ENCODE results near the gene PRM1. TPM values are rescaled to one million over a fixed set of nuclear protein-coding genes. Genes with fewer than 3 reads are reported as not detected.

Gene PRM1
- total RNA-seq, 2 experiments from 2014 or later, result not detected

DNA sequence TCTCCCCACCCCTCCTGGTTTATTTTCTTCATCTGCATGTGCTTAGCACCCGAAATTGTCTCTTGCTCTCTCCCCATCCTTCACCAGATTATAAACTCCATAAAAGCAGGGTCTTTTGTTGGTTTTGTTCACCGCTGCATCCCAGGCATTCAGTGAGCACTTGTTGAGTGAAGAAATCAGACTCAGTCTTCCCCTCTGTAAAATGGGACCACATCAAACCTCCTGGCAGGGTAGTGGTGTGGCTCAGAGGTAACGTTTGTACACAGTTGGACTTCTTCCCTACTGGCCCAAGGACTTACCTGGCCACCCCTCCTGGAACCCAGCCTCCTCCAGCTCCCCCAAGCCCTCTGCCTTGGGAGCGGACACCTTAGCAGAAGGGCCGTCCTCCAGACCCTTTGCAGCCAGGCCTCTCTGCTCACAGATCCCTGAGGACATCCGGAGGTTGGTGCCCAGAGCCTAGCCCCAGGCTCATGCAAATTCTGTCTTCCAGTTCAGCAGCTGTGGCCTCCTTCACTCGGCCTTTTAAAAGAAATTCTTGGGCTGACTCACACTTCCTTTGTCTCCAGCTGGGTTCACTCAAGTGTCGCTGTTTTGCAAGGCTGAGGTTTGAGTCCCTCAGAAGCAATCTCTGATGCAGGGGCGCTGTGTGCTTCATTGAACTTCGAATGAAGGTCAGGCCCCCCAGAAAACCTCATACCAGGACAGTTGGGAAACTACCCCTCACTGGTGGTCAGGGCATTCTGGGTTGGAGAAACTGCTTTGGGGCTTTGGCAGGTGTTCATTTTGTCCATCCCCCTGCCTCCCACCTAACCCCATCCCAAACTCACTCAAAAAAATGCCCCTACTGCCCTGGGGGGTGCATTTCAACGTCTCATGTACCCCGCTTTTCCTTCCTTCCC lies 47.3 kb upstream of the PRM1 start:
- Histone ChIP-seq H3K79me2 (ENCODE audit: insufficient read depth, low read depth, low read length) (no peaks in the 10 kb centered on the region), H3K4me2 (ENCODE audit: low read length) (peak overlapping the region; percentile 83), H3K9me2 (ENCODE audit: insufficient read depth, low read length) (no peaks in the 10 kb centered on the region), H4K20me1 (ENCODE audit: insufficient read depth, low read length) (no peaks in the 10 kb centered on the region), H3K4me3 (ENCODE audit: low read depth, low read length, poor library complexity, severe bottlenecking) (peak overlapping the region; percentile 62), H3K36me3 (ENCODE audit: insufficient read depth, low read length) (peaks cover 4% of the 10 kb centered on the region; the same call in 1 of the 2 replicates), H3K9me3 (ENCODE audit: low read length) (peaks cover 7% of the 10 kb centered on the region), H2AFZ (ENCODE audit: low read length) (no peak overlapping the region), H3K4me1 (ENCODE audit: insufficient read depth, low read length, poor library complexity, severe bottlenecking) (peaks cover 76% of the 10 kb centered on the region), H3K27ac (ENCODE audit: low read depth, low read length, poor library complexity, severe bottlenecking) (peak overlapping the region; percentile 93)
- DNase-seq (ENCODE audit: low spot score), result peak; percentile 98
- TSS peak; percentile 65 for BruUV-seq (replicated peaks)
- POLR2A ChIA-PET, result interaction anchor here (1.6 to 1.7 kb wide), 2 partner anchors 10 to 19 kb away, joined by 3 to 8 read pairs; no protein-coding TSS in a partner anchor
- TF ChIP-seq EZH2phosphoT487 (IDR thresholded peaks at IDR 0.05; ENCODE audit: borderline replicate concordance, low read depth, low read length) (no peak), CTCF (conservative IDR thresholded peaks at IDR 0.05; ENCODE audit: low read length) (peak; percentile 51)
- intact Hi-C loops (cut with micrococcal nuclease; ENCODE audit: unreplicated experiment), result loop anchor here (1.0 kb wide), 4 partner anchors 18 to 72 kb away; partner anchors contain the start of gene SOCS1
- CTCF ChIA-PET (ENCODE audit: unreplicated experiment), result no interaction called here

DNA sequence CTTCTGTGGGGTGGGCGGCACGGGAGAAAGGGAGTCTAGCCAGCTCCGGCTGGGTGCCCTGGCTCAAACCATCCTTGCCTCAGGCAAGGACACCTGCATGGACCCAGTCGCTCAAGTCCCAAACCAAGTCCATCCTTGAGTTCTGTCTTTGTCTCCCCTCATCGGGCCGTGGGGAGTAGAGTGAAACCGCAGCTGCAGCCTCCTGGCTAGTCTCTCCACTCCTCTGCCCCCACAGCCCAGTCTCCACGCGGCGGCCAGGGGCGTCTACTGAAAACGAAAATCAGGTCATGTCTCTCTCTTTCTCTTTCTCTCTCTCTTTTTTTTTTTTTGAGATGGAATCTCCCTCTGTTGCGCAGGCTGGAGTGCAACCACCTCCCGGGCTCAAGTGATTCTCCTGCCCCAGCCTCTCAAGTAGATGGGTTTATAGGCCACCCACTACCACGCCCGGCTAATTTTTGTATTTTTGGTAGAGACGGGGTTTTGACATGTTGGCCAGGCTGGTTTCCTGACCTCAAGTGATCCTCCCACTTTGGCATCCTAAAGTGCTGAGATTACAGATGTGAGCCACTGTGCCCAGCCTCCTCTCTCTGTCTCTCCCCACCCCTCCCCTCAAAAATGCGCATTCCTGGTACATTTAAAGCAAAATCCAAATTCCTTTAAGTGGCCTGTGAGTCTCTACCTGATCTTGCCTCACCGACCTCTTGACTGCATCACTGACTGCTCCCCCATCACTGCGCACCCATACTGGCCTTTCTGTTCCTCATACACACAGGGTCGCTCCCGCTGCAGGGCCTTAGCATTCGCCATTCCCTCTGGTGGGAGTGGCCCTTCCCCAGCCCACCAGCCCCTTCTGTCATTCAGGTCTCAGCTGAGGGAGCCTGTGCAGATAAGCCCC lies 46.4 kb upstream of the PRM1 start:
- H3K9me3 ChIP-seq (ENCODE audit: low read length), result peaks cover 7% of the 10 kb centered on the region
- peak overlapping the region; percentile 83 for H3K4me2 ChIP-seq (ENCODE audit: low read length)
- H3K9me2 ChIP-seq (ENCODE audit: insufficient read depth, low read length), result no peaks in the 10 kb centered on the region
- CTCF ChIA-PET (ENCODE audit: unreplicated experiment), result no interaction called here
- no peaks in the 10 kb centered on the region for H4K20me1 ChIP-seq (ENCODE audit: insufficient read depth, low read length)
- peak overlapping the region; percentile 49 for H3K4me3 ChIP-seq (ENCODE audit: low read depth, low read length, poor library complexity, severe bottlenecking)
- intact Hi-C loops (cut with micrococcal nuclease; ENCODE audit: unreplicated experiment), result loop anchor here (1.0 kb wide), 4 partner anchors 17 to 71 kb away; partner anchors contain the start of gene SOCS1
- H3K4me1 ChIP-seq (ENCODE audit: insufficient read depth, low read length, poor library complexity, severe bottlenecking), result peaks cover 80% of the 10 kb centered on the region
- TF ChIP-seq EZH2phosphoT487 (IDR thresholded peaks at IDR 0.05; ENCODE audit: borderline replicate concordance, low read depth, low read length) (no peak), CTCF (conservative IDR thresholded peaks at IDR 0.05; ENCODE audit: low read length) (no peak)
- POLR2A ChIA-PET, result interaction anchor here (0.7 to 2.1 kb wide), 3 partner anchors 9 to 61 kb away, joined by 3 to 8 read pairs (median 6); no protein-coding TSS in a partner anchor
- BruUV-seq (replicated peaks), result no TSS peak
- H3K27ac ChIP-seq (ENCODE audit: low read depth, low read length, poor library complexity, severe bottlenecking), result peak overlapping the region; percentile 93
- H3K79me2 ChIP-seq (ENCODE audit: insufficient read depth, low read depth, low read length), result no peaks in the 10 kb centered on the region
- peak; percentile 44 for DNase-seq (ENCODE audit: low spot score)
- peaks cover 4% of the 10 kb centered on the region; the same call in 1 of the 2 replicates for H3K36me3 ChIP-seq (ENCODE audit: insufficient read depth, low read length)
- H2AFZ ChIP-seq (ENCODE audit: low read length), result no peak overlapping the region

All from OCI-LY7 (cell line).